ENCODE results near the gene ZNF436.

DNA sequence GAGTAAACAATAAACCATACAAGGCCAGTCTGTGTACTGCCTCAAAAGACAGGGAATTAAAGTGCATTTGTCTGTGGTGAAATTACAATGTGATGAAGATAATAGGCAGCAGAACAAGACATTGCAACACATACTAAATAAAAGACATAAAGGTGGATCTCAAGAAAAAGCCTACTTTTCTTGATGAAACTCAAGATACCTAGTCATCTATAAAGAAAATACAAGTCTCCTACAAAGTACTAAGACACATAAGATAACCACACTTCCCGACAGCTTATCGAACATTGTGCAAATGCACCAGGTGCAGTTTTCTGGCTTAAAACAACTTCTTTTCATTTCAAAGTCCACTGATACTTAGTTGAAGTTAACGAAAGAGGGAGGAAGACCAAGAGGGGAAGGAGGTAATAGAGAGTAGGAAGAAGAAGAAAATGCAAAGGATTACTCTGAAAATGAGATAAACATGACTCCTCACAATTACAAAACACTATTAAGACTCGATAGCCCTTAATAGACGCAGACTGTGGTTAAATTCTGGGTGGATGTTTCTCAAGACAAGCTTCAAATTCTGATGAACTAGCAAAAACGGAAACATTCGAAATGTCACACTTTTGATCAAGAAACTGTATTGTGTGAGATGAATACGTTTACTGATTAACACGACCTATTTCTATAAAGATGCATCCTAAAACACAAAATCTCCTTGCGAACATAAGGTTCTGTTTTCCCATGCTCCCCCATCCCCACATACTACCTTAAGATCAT lies 27.5 kb downstream of the ZNF436 start:
- no peak for TF ChIP-seq GATA2 (IDR thresholded peaks at IDR 0.05; ENCODE audit: low read depth, low read length)
- no peak for TF ChIP-seq GATA3 (IDR thresholded peaks at IDR 0.05; ENCODE audit: low read depth, low read length)

Measured in SH-SY5Y (cell line).